HG03558 (cell line): ENCODE measurements around the gene RAB14.

Source experiments
- ATAC-seq: cut with Tn5 transposase; IDR thresholded peaks from one replicate; pipeline ENCODE4 v1.9.1; 2021; ENCODE audit warnings: moderate number of reproducible peaks; ENCODE audit not compliant: unreplicated experiment; ENCODE audit errors: extremely low read depth

The RAB14 gene

GRCh38 chr9:121220996-121221663 is 19.5 kb upstream of the RAB14 start:
- no peak for ATAC-seq

DNA sequence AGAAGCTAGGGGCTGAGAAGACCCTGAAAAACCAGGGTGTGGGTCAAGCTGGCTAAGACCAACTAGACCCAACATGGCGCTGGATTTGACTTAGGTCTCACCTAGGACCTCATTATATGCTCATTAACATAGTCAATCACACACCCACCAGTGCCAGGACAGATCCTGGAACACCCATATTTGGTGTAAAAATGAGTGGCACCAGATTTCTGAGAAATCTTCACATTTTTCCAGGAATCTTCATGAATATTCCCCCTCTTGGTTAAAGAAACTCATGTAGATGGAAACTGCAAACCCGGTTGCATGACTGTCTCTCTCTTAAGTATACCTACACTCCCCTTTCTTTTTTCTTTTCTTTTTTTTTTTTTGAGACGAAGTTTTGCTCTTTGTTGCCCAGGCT is 17.9 kb upstream of the RAB14 start:
- no peak for ATAC-seq

- no peak for ATAC-seq
Measured at GRCh38 chr9:121218357-121219027, 16.8 kb upstream of the RAB14 start.

DNA sequence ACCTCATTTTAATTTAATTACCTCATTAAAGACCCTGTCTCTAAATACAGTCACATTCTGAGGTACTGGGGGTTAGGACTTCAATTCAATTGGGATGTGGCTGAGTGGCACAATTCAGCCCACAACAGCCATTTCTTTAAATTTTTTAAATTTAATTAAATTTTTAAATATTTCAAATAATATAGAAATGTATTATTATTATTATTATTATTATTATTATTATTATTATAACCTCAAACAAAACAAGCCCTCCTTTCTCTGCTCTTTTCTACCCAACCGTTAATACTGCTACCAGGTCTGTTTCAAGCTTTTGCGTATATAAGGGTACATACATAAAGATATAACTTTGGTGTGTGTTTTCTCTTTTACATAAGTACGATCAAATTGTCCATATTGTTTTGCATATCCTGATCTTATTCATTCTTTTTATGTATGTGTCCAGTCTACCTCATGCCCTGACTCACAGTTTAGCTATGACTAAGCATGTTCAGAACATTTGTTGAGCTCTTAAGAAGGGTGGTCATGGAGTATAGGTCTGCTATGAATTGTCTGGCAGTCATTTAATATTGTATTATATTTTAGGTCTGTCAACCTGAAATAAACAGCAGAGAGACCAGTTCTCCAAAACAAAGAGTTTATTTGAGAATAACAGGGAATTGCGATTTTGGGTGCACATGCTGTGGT is 16.1 kb upstream of the RAB14 start:
- peak; percentile 82 for ATAC-seq

GRCh38 chr9:121216271-121216805 is 14.7 kb upstream of the RAB14 start:
- ATAC-seq = no peak

- ATAC-seq = no peak
Measured at GRCh38 chr9:121214005-121214404, 12.3 kb upstream of the RAB14 start.

- no peak for ATAC-seq
Measured at GRCh38 chr9:121213136-121213806, 11.6 kb upstream of the RAB14 start.

- ATAC-seq = no peak
Measured at GRCh38 chr9:121210536-121210935, 8.9 kb upstream of the RAB14 start.

GRCh38 chr9:121207371-121207940 is 5.8 kb upstream of the RAB14 start:
- ATAC-seq = peak; percentile 78

DNA sequence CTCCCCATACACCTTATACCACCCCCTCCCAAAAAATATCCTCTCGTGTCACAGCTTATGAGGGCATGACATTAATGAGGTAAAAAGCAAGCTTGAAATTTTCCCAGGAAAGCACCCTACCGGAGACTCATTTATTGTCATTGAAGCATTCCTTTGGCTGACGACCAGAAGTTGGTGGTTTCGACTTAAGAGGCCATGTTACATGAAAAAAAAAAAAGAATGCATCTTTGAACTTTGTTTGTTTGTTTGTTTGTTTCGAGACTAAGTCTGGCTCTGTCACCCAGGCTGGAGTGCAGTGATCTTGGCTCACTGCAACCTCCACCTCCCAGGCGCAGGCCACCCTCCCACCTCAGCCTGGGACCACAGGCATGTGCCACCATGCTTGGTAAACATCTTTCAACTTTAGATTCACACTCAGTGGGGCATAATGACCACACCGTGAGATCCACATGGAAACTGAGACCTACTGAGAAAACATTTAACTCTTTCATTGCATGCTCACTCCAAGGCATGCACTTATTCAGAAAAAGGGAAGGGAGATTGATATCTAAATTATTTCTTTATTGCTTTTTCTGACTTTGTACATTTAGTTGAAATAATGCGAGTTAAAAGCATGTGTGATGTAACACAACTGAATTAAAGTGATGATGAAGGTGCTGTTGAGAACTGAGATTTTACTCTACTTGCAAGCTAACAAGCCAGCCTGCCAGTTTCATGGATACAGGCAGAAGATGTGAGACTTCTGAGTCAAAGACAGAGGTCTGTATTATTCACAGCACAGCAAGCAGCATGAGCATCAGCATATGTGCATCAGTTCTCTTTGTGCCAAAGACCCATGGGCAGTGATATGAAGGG is 5.1 kb upstream of the RAB14 start:
- ATAC-seq = no peak

DNA sequence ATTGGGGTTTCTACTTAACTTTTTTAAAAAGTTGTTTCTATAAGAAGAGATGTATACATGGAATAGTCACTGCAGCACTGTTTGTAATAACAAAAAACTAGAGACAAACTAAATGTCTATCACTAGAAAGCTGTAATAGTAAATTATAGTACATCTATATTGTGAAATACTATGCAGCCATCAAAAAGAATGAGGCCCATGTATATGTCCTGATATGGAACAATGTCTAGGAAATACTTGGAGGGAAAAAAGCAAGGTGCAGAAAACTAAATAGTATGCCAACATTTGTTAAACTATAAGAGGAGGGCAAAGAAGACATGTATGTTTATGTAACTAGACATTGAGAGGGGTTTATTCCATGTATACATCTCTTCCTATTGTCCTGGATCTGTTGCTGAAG is 2.9 kb upstream of the RAB14 start:
- ATAC-seq = no peak

- no peak for ATAC-seq
Measured at GRCh38 chr9:121204121-121204520, 2.5 kb upstream of the RAB14 start.

DNA sequence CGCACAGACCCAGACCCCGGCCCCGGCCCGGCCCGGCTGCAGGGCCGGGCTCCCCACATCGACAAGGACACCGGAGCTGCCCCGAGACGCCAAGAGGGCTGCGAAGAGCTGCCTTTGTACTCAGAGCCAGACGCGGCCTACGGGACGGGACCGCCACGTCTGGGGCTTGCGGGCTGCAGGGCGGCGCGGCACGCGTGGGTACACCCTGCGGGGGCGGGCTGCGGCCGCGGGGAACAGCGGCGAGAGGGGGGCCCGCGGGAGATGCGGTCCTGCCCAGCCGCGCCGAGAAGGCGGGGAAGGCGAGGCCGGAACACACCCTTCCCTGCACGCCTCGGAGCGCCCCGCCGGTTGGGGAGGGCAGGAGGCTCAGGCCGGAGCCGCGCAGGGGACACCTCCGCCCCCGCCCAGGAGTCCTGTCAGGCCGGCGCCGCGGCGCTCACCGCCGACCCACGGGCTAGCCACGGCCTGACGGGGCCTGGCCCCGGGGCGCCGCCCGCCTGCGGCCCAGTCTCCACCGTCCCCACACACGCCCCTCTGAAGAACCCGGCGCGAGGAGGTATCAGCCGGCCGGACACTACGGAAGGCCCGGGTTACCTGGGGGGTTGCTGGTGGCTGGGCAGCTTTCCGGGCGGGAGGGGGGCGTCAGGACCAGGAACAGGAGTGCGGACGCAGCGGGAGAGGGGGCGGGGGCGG is 478 bp downstream of the RAB14 start:
- no peak for ATAC-seq

DNA sequence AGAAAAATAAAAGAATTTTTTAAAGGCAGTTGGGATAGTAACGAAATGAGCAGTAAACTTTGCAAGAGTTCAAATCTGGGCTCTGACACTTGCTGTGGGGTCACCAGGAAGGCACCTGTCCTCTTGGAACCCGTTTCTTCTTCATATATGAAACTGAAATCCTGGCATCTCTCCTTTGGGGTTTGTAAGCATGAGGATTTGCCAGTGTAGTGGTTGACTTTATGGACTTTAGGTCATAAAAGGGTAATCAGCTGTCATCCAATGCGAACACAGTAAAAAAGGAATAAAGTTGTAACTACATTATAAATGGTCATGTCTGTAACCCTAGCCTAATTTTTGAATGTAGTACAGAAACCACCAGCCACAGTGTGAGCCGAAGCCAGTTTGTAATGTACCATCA is 1.3 kb downstream of the RAB14 start:
- ATAC-seq = no peak

DNA sequence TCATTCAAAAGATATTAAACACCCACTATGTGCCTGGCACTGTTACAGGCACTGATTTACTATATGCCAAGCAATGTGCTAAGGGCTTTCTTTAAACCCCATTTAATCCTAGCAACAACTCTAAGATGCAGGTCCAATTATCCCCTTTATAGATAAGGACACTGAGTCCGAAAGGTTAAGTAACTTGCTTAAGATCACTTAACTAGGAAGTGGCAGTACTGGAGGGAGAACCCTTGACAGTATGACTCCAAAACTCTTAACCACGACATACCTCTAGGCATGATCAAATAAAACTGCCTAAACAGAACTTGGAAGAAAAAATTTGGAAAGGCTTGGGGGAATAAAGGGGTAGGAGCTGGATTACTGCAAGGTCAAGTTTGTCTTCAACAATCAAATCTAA is 1.7 kb downstream of the RAB14 start:
- ATAC-seq = no peak

DNA sequence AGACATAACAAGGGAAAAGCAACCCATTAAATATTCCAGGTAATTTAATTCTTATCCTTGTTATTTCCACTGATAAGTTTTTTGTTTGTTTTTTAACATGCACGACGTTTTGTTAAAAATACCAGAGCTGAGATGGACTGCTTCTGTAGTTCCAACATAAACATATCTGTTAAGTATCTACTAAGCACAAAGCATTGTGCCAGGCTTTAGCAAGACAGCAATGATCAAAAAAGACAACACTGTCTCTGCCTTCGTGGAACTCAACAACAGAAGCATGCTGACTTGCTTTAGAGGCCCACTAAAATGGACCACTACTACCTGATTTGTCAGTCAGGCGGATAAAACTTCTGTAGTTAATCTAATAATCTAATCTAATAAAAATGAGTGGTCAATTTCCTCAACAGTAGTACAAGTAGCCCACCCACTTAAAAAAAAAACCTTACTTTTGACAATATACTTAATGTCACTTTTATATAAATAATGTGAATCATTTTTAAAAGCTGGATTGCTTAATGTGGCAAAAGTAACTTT is 3.1 kb downstream of the RAB14 start:
- no peak for ATAC-seq

- no peak for ATAC-seq
Measured at GRCh38 chr9:121197132-121197531, 4.5 kb downstream of the RAB14 start.

GRCh38 chr9:121196389-121196788 is 5.3 kb downstream of the RAB14 start:
- ATAC-seq = no peak

DNA sequence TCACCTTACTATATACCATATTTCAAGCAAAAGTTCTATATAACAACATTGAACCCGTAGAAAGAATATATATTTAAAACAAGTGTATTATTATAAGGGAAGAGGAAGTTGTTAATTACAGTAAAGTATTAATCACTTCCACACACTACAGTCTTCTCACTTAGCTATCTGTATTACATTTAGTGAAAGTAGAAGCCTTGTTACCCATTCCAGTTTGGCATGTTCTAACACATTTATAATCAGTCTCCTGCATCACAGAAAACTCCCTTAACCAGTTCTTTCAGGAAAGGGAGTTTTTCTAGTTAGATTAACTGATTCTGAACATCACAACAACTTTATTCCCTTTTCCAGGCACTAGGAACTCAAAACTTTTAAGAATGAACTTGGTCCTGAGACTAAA is 6.9 kb downstream of the RAB14 start:
- no peak for ATAC-seq
